Embryonic facial prominence (tissue), 1 donor: ENCODE results near the gene IL17C.

Experiments used
- DNase-seq: peaks from one replicate; pipeline ENCODE4 v3.0.0-alpha.2; 2016; ENCODE audit errors: extremely low spot score

IL17C gene

DNA sequence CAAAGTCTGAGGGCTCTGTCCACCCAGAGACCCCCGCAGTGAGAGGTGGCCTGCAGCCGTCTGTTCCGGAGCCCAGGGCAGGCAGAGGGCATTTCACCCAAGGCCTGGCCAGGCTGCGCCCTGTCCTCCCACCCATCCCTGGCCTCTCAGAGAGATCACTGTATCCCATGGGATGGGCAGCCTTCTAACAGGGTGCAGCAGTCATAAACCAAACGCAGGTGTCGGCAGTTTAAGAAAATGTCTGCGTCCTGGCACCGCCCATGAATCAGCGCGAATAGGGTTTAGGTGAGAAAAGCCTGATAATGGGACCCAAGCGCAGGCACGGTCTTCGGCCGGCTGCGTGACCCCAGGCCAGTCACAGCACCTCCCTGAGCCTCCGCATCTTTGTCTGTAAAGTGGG, 7.1 kb downstream of the IL17C start:
- no peak for DNase-seq

GRCh38 chr16:88645941-88646340, 7.6 kb downstream of the IL17C start:
- DNase-seq: no peak

DNA sequence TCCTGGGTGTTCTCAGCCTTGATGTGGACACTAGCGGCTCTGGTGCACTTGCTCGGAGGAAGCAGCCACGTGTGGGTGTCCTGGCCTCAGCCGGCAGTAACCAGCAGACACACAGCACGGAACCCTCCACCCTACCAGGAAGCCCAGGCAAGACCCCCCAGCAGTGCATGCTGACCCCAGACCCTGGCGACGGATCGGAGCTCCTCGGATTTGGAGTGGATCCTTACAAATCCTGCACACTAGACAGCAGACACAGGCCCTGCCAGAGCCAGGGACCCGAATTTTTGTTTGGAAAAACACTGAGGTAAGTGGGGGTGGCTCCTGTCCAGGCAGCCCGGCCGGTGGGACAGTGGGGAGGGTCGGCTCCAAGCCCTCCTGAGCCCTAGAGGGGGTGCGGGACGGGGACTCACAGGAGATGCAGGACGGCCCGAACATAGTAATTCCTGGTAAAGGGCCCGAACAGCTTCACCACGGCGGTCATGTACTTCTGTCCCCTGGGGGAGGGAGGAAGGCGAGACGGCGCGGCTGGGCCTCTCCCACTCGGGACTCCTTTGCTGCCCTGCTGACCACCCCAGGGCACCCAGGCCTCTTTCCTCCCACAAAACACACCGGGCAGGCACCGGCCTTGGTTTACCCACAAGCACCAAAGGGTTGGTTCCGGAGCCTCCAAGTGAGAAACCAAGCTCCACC, 8.1 kb downstream of the IL17C start:
- no peak for DNase-seq

- no peak for DNase-seq
Observed at GRCh38 chr16:88647178-88648070, 9.1 kb downstream of the IL17C start.

- no peak for DNase-seq
Observed at GRCh38 chr16:88649195-88649923, 11.0 kb downstream of the IL17C start.

DNA sequence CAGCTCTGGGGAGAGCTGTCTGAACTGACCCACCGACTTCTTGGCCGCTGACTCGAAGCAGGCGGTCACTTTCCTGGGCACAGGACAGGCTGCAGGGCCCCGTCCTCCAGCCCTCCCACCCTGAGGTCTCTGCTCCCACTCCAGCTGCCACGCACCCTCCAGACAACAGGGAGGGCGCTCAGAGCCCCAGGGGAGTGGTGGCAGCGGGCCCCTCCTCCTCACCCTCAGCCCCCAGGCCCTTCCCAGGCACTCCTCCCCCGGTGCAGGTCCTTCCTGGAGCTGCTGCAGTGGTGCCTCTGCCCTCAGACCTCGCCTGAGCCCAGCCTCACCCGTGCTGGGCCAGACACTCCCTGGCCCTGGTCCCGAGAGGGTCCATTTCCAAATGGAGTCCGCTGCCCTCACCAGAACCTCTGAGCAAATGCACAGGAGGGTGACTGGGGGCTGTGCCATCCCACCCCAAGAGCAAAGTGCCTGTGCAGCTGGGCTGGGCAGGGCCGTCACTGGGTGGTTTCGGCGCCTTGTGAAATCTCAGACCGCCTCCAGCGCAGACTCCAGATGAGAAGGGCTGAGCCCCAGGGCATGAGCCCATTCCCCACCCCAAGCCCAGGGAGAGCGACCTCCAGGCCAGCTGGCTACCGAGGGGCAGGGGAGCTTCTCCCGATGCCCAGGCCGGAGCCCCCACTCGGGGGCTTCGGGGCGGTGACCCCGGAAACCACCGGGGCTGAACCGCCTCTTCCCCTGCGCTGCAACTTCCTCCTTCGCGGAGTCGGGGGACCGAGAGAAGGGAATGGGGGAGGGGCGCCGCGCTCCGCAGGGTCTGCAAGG, 11.8 kb downstream of the IL17C start:
- no peak for DNase-seq

DNA sequence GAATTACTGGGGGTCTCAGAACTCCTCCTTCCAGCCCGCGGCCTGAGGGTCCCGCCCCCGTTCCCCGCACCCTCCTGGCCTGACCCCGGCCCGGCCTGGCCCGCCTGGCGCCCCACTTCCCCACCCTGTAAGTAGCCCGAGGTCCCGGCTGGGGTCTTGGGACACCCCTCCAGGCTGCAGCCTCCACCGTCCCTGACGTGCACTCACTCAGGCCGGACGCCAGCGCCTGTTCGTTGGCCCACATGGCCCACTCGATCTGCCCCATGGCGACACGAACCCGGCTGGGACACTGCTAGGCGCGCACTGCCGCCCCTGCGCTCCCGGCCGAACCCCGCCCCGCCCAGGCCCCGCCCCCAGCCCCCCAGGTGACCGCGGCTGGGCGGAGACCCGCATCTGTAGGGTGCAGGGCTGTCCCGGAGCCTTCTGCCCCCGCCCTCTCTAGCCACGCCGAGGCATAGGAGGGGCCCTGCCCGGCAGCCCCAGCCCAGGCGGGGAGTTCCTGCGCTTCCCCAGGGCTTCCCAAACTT, 12.4 kb downstream of the IL17C start, which contains the start of gene CYBA:
CYBA (minus strand) TSS at position 305 of the 527 bp plus-strand sequence; CDS start at position 265, 40 bp downstream.
- DNase-seq: no peak

DNA sequence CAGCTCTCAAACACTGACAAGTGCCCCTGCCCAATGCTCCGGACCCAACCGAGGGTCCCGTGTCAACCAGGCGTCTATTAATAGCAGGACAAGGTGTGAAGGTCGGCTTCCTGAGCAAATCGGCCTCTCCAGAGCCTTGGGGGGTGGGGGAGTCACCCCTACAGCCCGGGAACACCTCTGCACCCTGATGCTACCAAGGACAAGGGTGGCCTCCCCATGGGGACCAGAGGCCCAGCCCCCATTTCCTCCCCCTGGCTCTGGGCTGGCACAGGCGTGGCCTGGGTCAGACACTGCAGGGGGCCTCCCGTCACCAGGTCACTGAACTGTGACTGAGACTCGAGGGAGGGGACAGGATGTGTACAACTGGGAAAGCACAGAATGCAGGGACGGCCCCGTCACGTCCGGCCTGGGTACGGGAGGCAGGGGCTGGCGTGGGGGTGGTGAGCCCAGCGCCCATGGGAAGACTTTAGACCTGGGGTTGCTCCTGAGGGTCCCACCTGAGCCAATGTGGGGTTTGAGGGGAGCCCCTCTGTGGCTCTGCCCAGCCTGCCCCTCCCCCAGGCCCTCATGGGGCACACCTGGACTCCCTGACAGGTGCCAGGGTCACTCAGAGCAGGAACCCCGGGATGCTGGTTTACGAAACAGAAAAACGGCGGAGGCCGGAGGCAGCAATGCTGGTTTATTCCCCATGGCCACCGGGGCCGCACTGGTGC, 13.1 kb downstream of the IL17C start:
- no peak for DNase-seq

DNA sequence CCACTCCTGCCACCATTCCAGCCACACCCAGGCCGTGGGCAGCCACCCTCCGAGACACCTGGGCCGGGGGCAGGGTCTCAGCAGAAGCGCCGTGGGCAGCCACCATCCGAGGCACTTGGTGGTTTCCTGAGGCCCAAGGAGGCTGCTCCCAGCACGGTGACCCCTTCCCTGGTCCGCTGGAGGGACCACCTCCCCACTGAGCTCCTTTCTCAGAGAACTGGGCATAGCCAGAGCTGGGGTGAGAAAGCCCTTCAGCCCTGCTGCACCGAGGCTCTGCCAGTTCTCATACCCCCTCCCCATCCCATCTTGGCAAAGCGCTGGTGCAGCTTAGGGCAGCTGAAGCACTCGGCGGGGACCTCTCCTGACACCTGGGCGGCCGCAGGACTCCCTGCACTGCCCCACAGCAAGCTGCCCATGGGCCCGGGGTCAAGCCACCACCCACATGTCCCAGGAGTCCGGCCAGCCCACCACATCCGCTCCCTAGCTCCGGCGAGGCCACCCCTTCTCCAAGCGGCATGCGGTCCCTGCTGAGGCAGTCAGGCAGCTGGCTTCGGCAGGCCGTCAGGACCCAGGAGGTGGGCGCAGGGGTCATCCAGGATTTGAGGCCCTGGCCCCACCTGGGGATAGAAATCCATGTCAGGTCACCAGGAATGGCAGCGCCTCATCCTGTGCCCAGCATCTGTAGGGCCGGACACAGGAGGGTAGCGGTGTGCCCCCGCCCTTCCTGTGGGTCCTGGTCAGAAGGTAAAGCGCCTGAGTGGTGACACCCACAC, 13.8 kb downstream of the IL17C start:
- DNase-seq: no peak

GRCh38 chr16:88652762-88653063, 14.3 kb downstream of the IL17C start:
- DNase-seq: no peak

- DNase-seq: no peak
Observed at GRCh38 chr16:88653101-88653500, 14.7 kb downstream of the IL17C start.

DNA sequence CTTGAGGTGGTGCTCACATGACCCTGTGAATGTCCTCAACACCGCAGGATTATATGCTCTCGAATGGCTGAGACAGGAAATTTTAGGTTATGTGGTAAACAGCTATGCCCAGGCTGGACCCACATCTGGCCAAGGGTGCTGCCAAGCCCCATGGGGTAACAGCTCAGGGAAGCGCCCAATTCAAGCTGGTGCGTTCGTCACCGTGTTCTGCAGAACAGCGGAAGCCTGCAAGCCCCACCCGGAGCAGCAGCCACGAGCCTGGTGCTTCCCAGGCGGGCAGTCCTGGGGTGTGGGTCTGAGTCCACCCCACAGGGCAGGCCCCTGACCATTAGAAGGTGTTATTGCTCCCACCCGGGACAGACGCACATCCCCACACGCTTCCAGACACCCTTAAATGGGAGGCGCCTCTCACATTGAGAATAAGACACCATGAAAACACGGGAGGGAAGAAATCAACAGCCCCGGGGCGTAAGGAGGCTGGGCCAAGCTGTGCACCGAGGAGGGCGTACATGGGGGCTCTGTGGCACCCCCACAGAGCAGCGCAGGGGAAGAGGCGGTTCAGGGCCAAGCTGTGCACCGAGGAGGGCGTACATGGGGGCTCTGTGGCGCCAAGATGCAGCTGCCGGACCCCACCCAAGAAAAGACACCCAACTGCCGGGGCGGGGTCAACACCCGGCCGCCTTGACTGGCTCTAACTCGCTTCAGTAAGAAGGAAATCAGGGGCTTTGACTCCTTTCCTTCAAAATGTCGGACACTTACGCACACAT, 15.4 kb downstream of the IL17C start:
- no peak for DNase-seq

DNA sequence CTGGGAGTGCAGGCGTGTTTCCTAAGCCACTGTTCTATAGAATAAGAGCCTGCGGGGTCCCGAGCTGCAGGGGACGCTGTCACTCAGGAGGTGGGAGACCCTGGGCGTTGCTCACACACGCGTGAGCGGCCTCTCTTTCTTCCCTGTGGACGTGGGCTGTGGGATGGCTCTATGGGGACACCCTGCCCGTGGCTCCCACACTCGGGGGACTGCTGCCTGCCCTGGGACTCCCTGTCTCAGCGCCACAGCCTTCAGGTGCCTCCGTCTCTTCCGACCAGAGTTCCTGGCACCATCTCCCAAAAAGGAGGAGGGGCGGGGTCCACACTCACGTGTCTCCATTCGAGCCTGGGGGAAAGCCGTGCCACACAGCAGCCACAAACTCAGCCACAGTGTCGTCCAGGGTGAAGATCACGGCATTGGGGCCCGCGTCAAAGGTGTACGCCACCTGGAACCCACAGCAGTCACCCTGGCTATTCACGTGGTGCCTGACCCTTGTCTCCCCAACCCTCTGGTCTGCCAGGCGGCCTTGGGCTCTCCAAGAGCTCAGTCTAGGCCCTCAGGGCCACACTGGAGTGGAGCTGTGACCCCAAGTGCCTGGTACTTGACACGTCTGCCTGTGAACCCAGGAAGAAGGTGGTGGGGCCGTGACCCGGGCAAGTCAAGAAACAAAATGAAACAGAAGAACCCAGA, 16.1 kb downstream of the IL17C start:
- DNase-seq: no peak

DNA sequence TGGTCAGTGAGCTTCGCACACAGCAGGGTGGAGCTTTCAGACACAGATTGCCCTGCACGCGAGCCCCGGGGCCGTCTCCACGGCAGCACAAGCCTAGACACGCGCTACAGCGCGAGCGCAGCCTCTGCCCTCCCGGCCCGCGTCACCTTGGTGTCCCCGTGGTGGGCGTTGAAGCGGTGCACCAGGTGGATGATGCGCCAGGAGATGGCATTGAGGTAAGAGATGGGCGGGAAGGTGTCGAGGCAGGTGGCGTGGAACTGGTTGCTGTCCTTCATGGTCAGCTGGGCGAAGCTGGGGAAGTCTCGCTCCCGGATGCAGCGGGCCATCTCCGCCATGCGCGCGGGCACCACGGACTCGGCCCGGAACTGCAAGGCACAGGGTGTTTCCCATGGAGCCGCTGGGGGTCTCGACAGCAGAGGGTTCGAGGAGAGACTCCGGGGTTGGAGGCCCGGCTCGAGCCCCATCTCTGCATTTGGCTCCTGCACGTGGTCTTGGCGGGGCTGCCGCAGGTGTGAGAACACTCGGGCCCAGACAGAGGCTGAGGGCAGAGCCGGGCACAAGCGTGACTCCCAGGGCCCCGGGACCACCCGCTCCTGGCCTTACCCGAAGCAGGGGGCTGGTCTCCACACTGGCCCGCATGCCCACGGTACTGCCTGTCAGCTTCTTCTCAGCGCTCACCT, 16.8 kb downstream of the IL17C start:
- DNase-seq: no peak

- DNase-seq: no peak
Observed at GRCh38 chr16:88655733-88656281, 17.4 kb downstream of the IL17C start.

DNA sequence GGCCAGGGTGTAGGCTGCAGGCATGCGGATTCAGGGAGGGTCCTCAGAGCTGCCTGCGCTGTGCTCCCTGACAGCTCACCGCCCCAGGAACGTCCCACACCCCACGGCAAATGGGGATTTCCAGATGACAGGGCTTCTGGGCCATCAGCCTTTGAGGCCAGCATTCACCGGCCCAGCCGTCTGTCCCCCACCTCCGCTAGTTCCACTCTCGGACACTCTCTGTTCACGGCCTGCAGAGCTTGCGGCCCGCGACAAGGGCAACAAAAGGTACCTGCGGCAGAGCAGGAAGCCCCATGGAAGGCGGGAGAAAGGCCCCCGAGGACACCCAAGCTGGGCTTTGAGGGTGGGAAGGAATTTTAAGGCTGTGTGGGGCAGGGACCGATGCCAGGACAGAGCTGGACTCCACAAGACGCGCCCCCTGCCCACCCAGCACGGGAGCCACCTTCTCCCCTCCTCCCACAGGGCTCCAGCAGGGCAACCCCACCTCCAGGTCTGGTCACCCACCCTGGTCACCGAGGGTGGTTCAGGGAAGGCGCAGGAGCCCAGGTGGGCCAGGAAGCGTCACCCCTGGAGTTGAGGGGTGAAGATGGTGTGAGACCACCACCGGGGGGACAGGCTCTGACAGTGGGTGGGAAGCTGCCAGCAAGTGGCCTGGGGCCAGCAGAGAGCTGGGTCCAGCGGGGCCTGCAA, 18.1 kb downstream of the IL17C start:
- no peak for DNase-seq

DNA sequence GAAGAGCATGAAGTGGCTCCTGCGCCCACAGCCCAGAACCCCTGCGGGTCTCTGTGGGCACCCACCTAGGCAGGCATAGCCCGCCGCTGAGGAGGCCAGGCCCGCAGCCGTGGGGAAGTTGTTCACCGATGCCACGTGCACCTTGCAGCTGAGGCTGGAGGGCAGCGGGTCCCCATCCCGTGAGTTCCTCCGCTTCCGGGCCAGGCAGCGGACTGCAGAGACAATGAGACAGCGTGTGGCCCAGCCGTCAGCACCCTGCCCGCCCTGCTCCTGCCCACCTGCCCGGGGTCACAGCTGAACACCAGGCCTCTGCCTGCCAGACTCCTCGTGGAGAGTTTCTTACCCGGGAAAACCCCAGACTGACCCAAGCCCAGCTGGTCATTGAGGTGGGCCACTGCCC, 19.0 kb downstream of the IL17C start:
- DNase-seq: no peak
